COLO668 (cell line): ENCODE results near the gene MPRIP.
"Not testable (repeated sequence)": the region's sequence is repeated elsewhere in the genome, so short reads cannot be mapped to it uniquely, and the experiment has no call there.

Source experiments
- DNase-seq: peaks from one replicate; lab custom pipeline; 2025; ENCODE audit not compliant: unreplicated experiment; lab: John Stamatoyannopoulos, UW

MPRIP gene

GRCh38 chr17:17042384-17042736 lies at the start of gene MPRIP:
Gene MPRIP (plus strand): TSS chr17:17042457. CDS start chr17:17042849, 392 bp downstream.
- DNase-seq: no peak

GRCh38 chr17:16994631-16995030 lies 47.6 kb upstream of the MPRIP start:
- DNase-seq: no peak

- DNase-seq: no peak
These were observed 46.3 kb upstream of the MPRIP start for GRCh38 chr17:16995930-16996329.

GRCh38 chr17:16996726-16997125 lies 45.5 kb upstream of the MPRIP start:
- not testable (repeated sequence) for DNase-seq

GRCh38 chr17:16997514-16998429 lies 44.5 kb upstream of the MPRIP start:
- no peak for DNase-seq

- DNase-seq: no peak
These were observed 42.2 kb upstream of the MPRIP start for GRCh38 chr17:16999931-17000625.

GRCh38 chr17:17001076-17001777 lies 41.0 kb upstream of the MPRIP start:
- no peak for DNase-seq

- peak; percentile 72 for DNase-seq
These were observed 40.3 kb upstream of the MPRIP start for GRCh38 chr17:17001874-17002520.

GRCh38 chr17:17002731-17003715 lies 39.2 kb upstream of the MPRIP start:
- DNase-seq: peak; percentile 34

GRCh38 chr17:17004251-17004996 lies 37.8 kb upstream of the MPRIP start:
- DNase-seq: no peak

- not testable (repeated sequence) for DNase-seq
These were observed 37.2 kb upstream of the MPRIP start for GRCh38 chr17:17004997-17005614.

GRCh38 chr17:17007891-17008290 lies 34.4 kb upstream of the MPRIP start:
- peak; percentile 72 for DNase-seq

GRCh38 chr17:17008621-17009397 lies 33.4 kb upstream of the MPRIP start:
- not testable (repeated sequence) for DNase-seq

GRCh38 chr17:17009972-17010371 lies 32.3 kb upstream of the MPRIP start:
- not testable (repeated sequence) for DNase-seq

GRCh38 chr17:17010545-17011034 lies 31.7 kb upstream of the MPRIP start:
- not testable (repeated sequence) for DNase-seq

- DNase-seq: not testable (repeated sequence)
These were observed 31.0 kb upstream of the MPRIP start for GRCh38 chr17:17011043-17011907.
